Anterior cingulate cortex (tissue), 58 donors: ENCODE data around the gene MYBPH.

Experiments
- DNase-seq, 58 donors: peaks; one replicate each; lab custom pipeline; 2025; lab: John Stamatoyannopoulos, UW

Gene MYBPH

GRCh38 chr1:203152158-203153034 is 23.2 kb downstream of the MYBPH start:
- no peak for DNase-seq

GRCh38 chr1:203151362-203152157 is 24.1 kb downstream of the MYBPH start:
- DNase-seq = no peak

- no peak for DNase-seq
Measured at GRCh38 chr1:203150511-203151297, 24.9 kb downstream of the MYBPH start.

- DNase-seq = no peak
Measured at GRCh38 chr1:203149188-203149840, 26.3 kb downstream of the MYBPH start.

- DNase-seq = peak in 4 of 58 donors; percentile 28 to 41 (median 36)
Measured at GRCh38 chr1:203148579-203148978, 27.0 kb downstream of the MYBPH start.

- DNase-seq = no peak
Measured at GRCh38 chr1:203148127-203148526, 27.5 kb downstream of the MYBPH start.

GRCh38 chr1:203147376-203147775 is 28.2 kb downstream of the MYBPH start:
- DNase-seq = peak in 49 of 58 donors; percentile 20 to 86 (median 59)

- peak in 9 of 58 donors; percentile 26 to 47 (median 34) for DNase-seq
Measured at GRCh38 chr1:203146537-203146936, 29.1 kb downstream of the MYBPH start.

- no peak for DNase-seq
Measured at GRCh38 chr1:203146042-203146369, 29.6 kb downstream of the MYBPH start.

GRCh38 chr1:203145321-203146041 is 30.1 kb downstream of the MYBPH start:
- DNase-seq = peak in 3 of 58 donors; percentile 27 to 54 (median 39)

GRCh38 chr1:203144661-203145060 is 31.0 kb downstream of the MYBPH start:
- peak in 52 of 58 donors; percentile 23 to 92 (median 70) for DNase-seq

- DNase-seq = no peak
Measured at GRCh38 chr1:203143641-203144040, 32.0 kb downstream of the MYBPH start.

GRCh38 chr1:203142684-203143408 is 32.8 kb downstream of the MYBPH start:
- DNase-seq = no peak

- DNase-seq = no peak
Measured at GRCh38 chr1:203142124-203142523, 33.5 kb downstream of the MYBPH start.

GRCh38 chr1:203140743-203141520 is 34.7 kb downstream of the MYBPH start:
- DNase-seq = peak in 1 of 58 donors; percentile 28

GRCh38 chr1:203139976-203140475 is 35.6 kb downstream of the MYBPH start:
- DNase-seq = no peak

GRCh38 chr1:203138066-203138465 is 37.6 kb downstream of the MYBPH start:
- DNase-seq = no peak

- no peak for DNase-seq
Measured at GRCh38 chr1:203137324-203137723, 38.3 kb downstream of the MYBPH start.
